HUES64 (cell line): ENCODE measurements around the gene ZNF784.

ENCODE experiments used
- H3K27ac ChIP-seq: 2 replicates; pipeline ENCODE4 v1.7.0; 2013; ENCODE audit warnings: low read depth, low read length, inconsistent platforms
- H3K27me3 ChIP-seq: 2 replicates; pipeline ENCODE4 v1.6.1; 2013; ENCODE audit warnings: mild to moderate bottlenecking, low read length; ENCODE audit not compliant: insufficient read depth
- H3K36me3 ChIP-seq: 2 replicates; pipeline ENCODE4 v1.6.1; 2013; ENCODE audit warnings: mild to moderate bottlenecking, low read length; ENCODE audit not compliant: insufficient read depth
- H3K4me1 ChIP-seq: 2 replicates; pipeline ENCODE4 v1.6.1; 2013; ENCODE audit warnings: mild to moderate bottlenecking, low read length, moderate library complexity; ENCODE audit not compliant: insufficient read depth
- H3K4me3 ChIP-seq: 2 replicates; pipeline ENCODE4 v1.5.1; 2013; ENCODE audit warnings: mild to moderate bottlenecking, low read length, moderate library complexity
- H3K9ac ChIP-seq: 2 replicates; pipeline ENCODE4 v1.6.1; 2013; ENCODE audit warnings: mild to moderate bottlenecking, low read depth, low read length
- H3K9me3 ChIP-seq: 2 replicates; pipeline ENCODE4 v1.6.1; 2013; ENCODE audit warnings: low read depth, low read length; ENCODE audit not compliant: insufficient read depth
- WGBS: fragments of 150-250, 120-280 bp; methylation state at CpG from one replicate; pipeline ENCODE4 v1.1.7; 2013; ENCODE audit warnings: missing lambda C conversion rate; 5-methylcytosine and 5-hydroxymethylcytosine counted together

ZNF784 gene

DNA sequence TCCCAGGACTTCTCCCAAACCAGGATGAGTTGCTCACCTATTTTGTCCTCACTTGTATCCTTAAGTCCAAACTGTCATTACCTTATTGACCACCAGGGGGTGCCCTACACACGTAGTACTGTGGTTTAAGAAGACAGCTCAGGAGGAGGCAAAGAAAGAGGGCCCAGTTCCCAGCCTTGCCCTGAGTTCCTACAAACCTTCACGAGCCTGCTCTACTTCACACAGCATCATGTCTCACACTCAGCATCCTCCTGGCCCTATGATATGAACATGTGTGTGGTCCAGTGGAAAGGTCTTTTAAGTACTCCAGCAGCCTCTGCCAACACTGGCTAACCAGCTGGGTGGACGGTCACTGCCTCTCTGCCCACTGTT, 8.1 kb upstream of the ZNF784 start:
- Histone ChIP-seq H3K27me3 (no peaks in the 10 kb centered on the region), H3K9me3 (no peaks in the 10 kb centered on the region), H3K27ac (no peak overlapping the region), H3K4me1 (peaks cover 7% of the 10 kb centered on the region; the same call in 1 of the 2 replicates), H3K36me3 (no peaks in the 10 kb centered on the region), H3K4me3 (no peak overlapping the region), H3K9ac (no peak overlapping the region)
- 32% methylated on average over 3 of the region's 3 CpGs for WGBS

DNA sequence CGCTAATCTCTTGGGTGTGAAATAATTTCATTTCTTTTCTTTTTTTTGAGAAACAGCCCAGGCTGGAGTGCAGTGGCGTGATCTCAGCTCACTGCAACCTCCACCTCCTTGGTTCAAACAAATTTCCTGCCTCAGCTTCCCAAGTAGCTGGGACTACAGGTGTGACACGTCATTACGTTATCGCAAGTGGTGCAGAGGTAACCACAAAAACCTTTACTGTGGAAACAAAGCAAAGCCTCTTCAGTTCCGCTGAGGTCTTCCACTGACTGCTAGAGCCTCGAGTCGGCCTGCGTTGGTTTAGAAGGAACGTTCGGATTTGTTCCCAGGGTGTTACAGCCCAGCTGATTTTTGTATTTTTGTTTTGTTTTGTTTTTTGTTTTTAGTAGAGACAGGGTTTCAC, 2.0 kb upstream of the ZNF784 start:
- no peak overlapping the region for H3K27ac ChIP-seq
- H3K27me3 ChIP-seq: no peaks in the 10 kb centered on the region
- H3K9ac ChIP-seq: no peak overlapping the region
- no peaks in the 10 kb centered on the region for H3K36me3 ChIP-seq
- no peaks in the 10 kb centered on the region for H3K9me3 ChIP-seq
- H3K4me1 ChIP-seq: no peaks in the 10 kb centered on the region
- H3K4me3 ChIP-seq: no peak overlapping the region
- 92% methylated on average over 10 of the region's 11 CpGs for WGBS

DNA sequence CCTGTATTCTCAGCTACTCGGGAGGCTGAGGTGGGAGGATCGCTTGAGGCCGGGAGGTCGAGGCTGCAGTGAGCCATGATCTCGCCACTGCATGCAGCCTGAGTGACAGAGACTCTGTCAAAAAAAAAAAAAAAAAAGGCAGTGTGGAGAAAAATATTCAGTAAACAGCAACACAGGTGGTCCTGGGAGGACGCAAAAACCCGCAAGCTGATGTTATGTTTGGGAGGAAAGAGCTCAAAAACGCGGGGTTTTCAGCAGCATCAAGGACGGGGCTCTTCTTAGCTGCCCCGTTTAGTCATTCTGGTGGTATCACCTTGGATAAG, 599 bp upstream of the ZNF784 start:
- Histone ChIP-seq H3K27me3 (no peaks in the 10 kb centered on the region), H3K27ac (peak overlapping the region; percentile 99; the same call in 1 of the 2 replicates), H3K4me3 (peak overlapping the region; percentile 61), H3K4me1 (no peaks in the 10 kb centered on the region), H3K9me3 (no peaks in the 10 kb centered on the region), H3K9ac (no peak overlapping the region), H3K36me3 (peaks cover 12% of the 10 kb centered on the region; the same call in 1 of the 2 replicates)
- 62% methylated on average over 11 of the region's 11 CpGs for WGBS

DNA sequence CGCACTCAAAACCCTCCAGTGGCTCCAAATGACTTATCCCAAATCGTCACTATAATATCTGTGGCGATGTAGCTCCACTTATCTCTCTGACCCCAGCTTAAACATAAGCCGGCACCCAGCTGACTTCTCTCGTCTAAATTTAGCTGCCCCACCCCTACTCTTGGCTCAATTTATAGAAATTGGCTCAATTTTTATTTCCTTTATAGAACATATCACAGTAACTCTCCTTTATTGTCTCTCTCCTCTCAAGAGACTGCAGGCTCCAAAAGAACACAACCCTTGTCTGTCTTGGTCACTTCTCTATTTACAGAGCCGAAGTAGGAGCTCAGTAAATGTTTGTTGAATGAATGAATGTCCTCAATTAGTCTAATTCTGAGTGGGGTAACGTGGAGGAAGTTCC, 805 bp downstream of the ZNF784 start:
- WGBS: 92% methylated on average over 6 of the region's 7 CpGs
- Histone ChIP-seq H3K27ac (no peak overlapping the region), H3K27me3 (no peaks in the 10 kb centered on the region), H3K4me1 (no peaks in the 10 kb centered on the region), H3K9ac (no peak overlapping the region), H3K36me3 (peaks cover 12% of the 10 kb centered on the region; the same call in 1 of the 2 replicates), H3K9me3 (no peaks in the 10 kb centered on the region), H3K4me3 (peak overlapping the region; percentile 45)

DNA sequence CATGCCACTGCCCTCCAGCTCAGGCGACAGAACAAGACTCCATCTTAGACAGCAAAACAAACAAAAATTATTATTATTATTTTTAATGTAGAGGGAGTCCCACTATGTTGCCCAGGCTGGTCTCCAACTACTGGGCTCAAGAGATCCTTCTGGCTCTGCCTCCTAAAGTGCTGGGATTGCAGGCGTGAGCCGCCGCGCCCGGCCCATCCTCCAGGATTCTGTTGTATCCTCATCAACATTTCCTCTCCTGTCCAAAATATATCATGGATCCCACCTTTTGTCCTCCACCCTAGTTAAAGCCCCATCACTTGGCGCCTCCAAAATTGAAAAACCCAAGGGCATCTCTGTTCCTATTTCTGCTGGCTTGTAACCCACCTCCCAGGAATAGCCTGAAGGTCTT, 1.2 kb downstream of the ZNF784 start:
- Histone ChIP-seq H3K4me1 (no peaks in the 10 kb centered on the region), H3K4me3 (no peak overlapping the region), H3K9me3 (no peaks in the 10 kb centered on the region), H3K27me3 (no peaks in the 10 kb centered on the region), H3K36me3 (peaks cover 12% of the 10 kb centered on the region; the same call in 1 of the 2 replicates), H3K9ac (no peak overlapping the region), H3K27ac (no peak overlapping the region)
- WGBS: 97% methylated on average over 6 of the region's 7 CpGs

DNA sequence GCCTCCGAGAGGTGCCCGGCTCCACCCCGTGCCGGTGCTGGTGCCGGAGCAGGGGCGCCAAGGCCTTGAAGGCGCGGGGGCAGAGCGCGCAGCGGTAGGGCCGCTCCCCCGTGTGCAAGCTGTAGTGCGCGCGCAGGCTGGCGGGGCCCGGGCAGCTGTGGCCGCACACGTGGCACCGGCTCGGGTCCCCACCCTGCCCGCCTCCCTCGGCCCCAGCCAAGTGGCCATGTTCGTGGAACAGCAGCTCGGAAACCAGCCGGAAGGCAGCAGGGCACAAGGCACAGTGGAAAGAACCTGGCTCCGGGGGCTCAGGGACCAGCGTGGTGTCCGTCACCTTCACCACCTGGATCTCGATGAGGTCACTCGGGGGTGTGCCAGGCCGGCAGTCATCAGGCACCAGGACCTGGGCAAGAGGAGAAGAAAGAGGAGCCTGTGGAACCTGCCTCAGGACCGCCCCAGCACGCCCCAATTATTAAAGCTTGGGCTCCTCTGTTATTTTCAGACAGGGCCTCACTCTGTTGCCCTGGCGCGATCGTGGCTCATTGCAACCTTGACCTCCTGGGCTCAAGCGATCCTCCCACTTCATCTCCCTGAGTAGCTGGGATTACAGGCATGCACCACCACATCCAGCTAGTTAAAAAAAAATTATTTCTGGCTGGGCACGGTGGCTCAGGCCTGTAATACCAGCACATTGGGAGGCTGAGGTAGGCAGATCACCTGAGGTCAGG, 2.0 kb downstream of the ZNF784 start:
- Histone ChIP-seq H3K9me3 (no peaks in the 10 kb centered on the region), H3K36me3 (peaks cover 16% of the 10 kb centered on the region), H3K27ac (no peak overlapping the region), H3K4me1 (no peaks in the 10 kb centered on the region), H3K9ac (no peak overlapping the region), H3K27me3 (no peaks in the 10 kb centered on the region), H3K4me3 (no peak overlapping the region)
- WGBS: 96% methylated on average over 40 of the region's 40 CpGs

DNA sequence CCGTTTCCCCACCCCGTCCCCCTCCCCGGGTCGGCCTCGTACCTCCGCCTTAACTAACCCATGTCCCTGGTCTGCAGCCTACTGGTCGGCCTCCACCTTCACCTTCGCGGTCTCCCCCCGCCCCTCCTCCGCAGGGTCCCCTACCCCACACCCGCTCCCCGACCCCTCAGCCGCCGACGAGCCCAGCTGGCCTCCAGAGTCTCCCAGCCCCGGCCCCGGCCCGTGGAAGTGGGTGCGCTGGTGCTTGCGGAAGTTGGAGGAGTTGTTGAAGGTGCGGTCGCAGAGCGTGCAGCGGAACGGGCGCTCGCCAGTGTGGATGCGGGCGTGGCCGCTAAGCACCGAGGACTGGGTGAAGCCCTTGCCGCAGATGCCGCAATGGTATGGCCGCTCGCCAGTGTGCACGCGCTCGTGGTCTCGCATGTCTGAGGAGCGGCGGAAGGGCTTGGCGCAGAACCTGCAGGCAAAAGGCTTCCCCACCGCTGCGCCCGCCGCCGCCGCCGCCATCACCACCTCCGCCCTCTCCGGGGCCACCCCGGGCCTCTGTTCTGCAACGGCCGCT, 2.6 kb downstream of the ZNF784 start:
- H3K4me3 ChIP-seq: no peak overlapping the region
- H3K9ac ChIP-seq: no peak overlapping the region
- no peaks in the 10 kb centered on the region for H3K9me3 ChIP-seq
- peaks cover 20% of the 10 kb centered on the region for H3K36me3 ChIP-seq
- 97% methylated on average over 55 of the region's 55 CpGs for WGBS
- H3K27ac ChIP-seq: no peak overlapping the region
- H3K27me3 ChIP-seq: no peaks in the 10 kb centered on the region
- H3K4me1 ChIP-seq: no peaks in the 10 kb centered on the region

DNA sequence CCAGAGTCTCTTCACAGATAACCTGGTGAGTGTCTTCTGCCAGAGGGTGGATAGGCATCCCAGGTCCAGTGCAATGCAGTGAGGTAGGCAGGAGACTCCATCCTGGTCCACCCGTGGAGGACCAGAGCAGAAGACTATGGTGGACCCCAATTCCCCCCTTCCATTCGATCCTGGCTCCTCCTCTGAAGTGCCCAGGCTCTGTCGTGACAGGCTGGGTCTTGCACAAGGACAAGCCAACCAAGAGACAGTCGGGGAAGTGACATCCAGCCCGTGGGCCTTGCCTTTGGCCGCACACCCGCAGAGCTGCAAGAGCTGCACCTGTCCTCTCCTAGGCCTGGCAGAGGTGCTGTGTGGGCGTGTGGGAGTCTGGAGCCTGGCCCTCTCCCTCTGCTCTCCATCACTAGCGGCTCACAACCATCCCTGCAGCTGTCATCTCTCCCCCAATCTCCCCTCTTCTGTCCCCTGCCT, 3.1 kb downstream of the ZNF784 start:
- Histone ChIP-seq H3K27ac (no peak overlapping the region), H3K36me3 (peaks cover 25% of the 10 kb centered on the region)
- WGBS: 94% methylated on average over 9 of the region's 9 CpGs

DNA sequence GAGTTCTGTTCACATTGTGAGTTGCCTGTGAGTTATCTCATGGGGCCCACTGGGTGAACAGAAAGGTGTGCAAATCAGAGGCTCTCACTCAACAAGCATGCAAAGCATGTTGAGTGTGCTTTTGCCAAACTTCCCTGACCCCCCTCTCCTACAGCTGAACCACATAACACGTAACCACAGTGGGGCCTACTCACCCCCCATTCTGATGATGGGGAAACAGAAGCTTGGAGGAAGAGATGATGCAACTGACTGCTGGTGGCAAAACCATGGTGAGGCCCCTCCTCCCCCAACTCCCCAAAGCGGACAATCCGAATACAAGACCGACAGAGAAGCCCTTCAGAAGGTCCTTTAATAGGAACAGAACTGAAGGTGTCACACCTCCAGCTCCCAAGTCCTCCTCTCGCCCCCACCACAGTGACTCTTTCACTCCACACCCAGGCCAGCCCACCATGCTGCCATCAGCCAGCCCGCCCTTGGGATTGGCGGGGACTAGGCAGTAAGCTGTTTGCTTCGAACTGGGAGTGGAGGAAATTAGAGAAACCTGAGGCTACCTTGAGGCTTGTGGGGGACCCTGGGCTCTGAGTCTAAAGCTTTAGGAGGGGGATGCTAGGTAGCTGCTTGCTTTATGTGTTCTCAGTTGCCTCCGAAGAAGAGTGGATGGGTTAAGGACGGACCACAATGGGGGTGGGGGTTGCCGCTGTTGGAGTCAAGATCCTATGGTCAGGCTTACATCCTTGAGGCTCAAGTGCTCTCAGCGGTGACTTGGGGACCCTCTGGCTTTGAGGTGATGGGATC, 3.8 kb downstream of the ZNF784 start:
- no peaks in the 10 kb centered on the region for H3K9me3 ChIP-seq
- H3K27ac ChIP-seq: no peak overlapping the region
- H3K4me3 ChIP-seq: no peak overlapping the region
- 91% methylated on average over 12 of the region's 12 CpGs for WGBS
- no peaks in the 10 kb centered on the region for H3K27me3 ChIP-seq
- peaks cover 28% of the 10 kb centered on the region for H3K36me3 ChIP-seq
- no peaks in the 10 kb centered on the region for H3K4me1 ChIP-seq
- H3K9ac ChIP-seq: no peak overlapping the region

More for the DNA sequence above, 3.1 kb downstream of the ZNF784 start:
- H3K9ac ChIP-seq: no peak overlapping the region
- no peak overlapping the region for H3K4me3 ChIP-seq
- H3K27me3 ChIP-seq: no peaks in the 10 kb centered on the region
- H3K4me1 ChIP-seq: no peaks in the 10 kb centered on the region
- H3K9me3 ChIP-seq: no peaks in the 10 kb centered on the region

DNA sequence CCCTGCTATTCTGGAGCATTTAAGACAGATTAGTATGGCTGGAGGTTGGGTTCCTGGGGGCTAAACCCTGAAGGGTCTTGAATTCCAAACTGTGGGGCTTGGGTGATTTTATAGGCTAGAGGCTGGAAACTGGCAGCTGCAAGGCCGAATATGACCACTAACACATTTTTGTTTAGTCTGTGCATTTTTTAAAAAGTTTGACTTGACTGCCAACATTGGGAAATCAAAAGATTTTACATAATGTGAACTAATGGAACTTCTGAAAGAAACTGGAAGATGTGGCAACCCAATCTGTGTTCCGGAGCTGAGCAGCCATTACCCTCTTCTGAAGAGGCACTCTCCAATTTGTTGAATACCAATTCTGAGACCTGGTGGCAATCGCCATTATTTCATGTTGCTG, 5.1 kb downstream of the ZNF784 start:
- Histone ChIP-seq H3K9ac (no peak overlapping the region), H3K27me3 (no peaks in the 10 kb centered on the region), H3K27ac (no peak overlapping the region), H3K4me1 (no peaks in the 10 kb centered on the region), H3K4me3 (no peak overlapping the region), H3K36me3 (peaks cover 34% of the 10 kb centered on the region), H3K9me3 (no peaks in the 10 kb centered on the region)
- 93% methylated on average over 3 of the region's 3 CpGs for WGBS

DNA sequence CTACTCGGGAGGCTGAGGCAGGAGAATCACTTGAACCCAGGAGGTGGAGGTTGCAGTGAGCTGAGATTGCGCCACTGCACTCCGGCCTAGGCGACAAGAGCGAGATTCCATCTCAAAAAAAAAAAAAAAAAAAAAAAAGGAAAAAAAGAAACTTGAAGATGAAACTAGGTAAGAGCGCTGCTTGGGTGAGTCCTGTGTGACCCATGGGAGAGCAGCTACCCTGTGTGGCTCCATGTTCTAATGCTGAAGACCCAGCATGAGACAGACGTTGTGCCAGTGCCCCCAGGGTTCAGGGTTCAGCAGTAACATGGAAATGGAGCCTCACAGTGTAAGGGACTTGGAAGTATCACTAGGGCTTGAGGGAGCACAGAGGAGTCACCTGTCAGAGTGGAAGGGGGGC, 5.9 kb downstream of the ZNF784 start:
- WGBS: 88% methylated on average over 5 of the region's 7 CpGs
- H3K9me3 ChIP-seq: no peaks in the 10 kb centered on the region
- no peak overlapping the region for H3K9ac ChIP-seq
- H3K27ac ChIP-seq: no peak overlapping the region
- H3K36me3 ChIP-seq: peaks cover 34% of the 10 kb centered on the region
- H3K27me3 ChIP-seq: no peaks in the 10 kb centered on the region
- H3K4me3 ChIP-seq: no peak overlapping the region
- no peaks in the 10 kb centered on the region for H3K4me1 ChIP-seq
